ENCODE measurements around the gene SYT2.
"Not testable (repeated sequence)": the region's sequence is repeated elsewhere in the genome, so short reads cannot be mapped to it uniquely, and the experiment has no call there.

The SYT2 gene

DNA sequence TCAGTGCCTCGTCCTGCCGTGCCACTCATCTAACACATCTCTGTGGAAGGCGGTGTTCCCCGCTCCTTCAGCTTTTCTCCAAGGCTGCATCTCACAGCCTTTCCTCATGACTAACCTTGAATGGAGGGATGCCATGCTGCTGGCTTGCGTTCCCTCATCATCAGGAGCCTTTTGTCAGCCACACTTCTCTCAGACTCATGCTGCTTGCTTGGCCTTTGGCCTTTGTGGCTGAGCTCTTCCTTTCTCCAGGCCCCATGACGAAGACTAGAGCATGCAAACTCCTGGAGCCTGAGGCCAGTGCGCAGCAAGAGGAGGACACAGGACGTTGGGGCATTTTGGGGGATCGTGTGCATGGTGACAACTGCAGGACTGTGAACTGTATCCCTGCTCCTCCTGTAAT, 70.8 kb downstream of the SYT2 start (continued):
- TF ChIP-seq, protein P1, sequence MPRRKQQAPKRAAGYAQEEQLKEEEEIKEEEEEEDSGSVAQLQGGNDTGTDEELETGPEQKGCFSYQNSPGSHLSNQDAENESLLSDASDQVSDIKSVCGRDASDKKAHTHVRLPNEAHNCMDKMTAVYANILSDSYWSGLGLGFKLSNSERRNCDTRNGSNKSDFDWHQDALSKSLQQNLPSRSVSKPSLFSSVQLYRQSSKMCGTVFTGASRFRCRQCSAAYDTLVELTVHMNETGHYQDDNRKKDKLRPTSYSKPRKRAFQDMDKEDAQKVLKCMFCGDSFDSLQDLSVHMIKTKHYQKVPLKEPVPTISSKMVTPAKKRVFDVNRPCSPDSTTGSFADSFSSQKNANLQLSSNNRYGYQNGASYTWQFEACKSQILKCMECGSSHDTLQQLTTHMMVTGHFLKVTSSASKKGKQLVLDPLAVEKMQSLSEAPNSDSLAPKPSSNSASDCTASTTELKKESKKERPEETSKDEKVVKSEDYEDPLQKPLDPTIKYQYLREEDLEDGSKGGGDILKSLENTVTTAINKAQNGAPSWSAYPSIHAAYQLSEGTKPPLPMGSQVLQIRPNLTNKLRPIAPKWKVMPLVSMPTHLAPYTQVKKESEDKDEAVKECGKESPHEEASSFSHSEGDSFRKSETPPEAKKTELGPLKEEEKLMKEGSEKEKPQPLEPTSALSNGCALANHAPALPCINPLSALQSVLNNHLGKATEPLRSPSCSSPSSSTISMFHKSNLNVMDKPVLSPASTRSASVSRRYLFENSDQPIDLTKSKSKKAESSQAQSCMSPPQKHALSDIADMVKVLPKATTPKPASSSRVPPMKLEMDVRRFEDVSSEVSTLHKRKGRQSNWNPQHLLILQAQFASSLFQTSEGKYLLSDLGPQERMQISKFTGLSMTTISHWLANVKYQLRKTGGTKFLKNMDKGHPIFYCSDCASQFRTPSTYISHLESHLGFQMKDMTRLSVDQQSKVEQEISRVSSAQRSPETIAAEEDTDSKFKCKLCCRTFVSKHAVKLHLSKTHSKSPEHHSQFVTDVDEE (CRISPR knock-in tag; IDR thresholded peaks at IDR 0.05), result no peak
- no peak for TF ChIP-seq BACH2 (CRISPR knock-in tag; IDR thresholded peaks at IDR 0.05; ENCODE audit: borderline replicate concordance)
- TF ChIP-seq ZNF8 (CRISPR knock-in tag; IDR thresholded peaks at IDR 0.05), result no peak
- TF ChIP-seq, protein P2, sequence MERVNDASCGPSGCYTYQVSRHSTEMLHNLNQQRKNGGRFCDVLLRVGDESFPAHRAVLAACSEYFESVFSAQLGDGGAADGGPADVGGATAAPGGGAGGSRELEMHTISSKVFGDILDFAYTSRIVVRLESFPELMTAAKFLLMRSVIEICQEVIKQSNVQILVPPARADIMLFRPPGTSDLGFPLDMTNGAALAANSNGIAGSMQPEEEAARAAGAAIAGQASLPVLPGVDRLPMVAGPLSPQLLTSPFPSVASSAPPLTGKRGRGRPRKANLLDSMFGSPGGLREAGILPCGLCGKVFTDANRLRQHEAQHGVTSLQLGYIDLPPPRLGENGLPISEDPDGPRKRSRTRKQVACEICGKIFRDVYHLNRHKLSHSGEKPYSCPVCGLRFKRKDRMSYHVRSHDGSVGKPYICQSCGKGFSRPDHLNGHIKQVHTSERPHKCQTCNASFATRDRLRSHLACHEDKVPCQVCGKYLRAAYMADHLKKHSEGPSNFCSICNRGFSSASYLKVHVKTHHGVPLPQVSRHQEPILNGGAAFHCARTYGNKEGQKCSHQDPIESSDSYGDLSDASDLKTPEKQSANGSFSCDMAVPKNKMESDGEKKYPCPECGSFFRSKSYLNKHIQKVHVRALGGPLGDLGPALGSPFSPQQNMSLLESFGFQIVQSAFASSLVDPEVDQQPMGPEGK (CRISPR knock-in tag; IDR thresholded peaks at IDR 0.05; ENCODE audit: borderline replicate concordance), result no peak

DNA sequence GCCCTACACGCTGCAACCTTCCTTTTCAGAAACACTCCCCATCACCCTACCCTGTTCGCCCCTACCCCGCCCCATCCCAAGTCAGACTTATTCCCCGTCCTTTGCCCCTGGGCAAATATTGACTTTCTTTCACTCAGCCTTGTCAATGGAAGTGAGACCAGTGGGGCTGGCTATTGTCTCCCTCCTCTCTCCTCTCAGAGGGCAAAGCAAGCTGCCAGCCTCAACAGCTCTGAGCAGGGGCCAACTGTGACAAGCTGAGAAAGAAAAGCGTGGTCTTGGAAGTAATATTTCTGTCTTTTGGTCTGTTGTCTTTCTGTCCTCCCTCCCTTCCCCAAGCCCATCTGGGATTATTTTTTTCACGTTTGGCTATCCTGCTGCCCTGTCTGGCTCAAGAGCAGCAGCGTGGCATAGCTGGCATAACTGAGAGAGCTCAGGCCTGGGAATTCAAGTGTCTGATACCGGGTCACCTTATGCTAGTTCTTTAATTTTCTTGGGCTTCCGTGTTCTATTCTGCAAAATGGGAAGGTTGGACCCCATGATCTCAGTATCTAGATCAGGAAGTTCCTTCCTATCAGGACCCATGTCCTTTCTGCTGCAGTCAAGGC, 71.5 kb downstream of the SYT2 start:
- not testable (repeated sequence) for ATAC-seq

DNA sequence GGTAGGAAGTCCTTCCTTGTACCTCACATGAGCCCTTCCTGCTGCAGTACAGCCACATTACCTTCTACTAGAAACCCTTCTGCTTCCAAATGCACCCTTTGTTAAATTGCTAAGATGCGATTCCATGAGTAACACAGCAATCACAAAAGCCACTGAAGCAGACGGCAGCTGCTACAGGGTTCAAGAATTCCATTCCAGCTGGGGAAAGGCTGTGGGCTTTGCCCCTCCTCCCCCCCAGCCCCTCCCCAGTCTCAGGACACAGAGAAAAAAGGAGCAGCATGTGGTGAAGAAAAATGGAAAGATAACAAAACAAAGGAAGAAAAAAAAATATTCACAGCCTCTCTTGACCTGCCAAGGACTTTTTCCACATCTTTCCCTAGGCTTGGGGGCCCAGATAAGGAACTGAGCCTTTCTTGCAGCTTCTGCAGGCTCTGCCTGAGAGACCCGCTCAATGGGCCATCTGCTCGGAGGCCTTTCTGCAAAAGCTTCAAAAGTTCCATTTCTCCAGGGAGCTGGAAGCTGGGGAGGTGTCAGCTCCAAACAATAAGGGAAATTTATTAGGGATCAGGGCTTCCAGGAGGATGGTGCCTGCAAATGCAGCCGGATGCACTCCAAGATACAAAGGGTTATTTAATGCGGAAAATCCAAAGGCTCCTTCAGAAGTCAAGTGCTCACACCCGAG, 72.1 kb downstream of the SYT2 start:
- TF ChIP-seq, protein P2 (CRISPR knock-in tag; IDR thresholded peaks at IDR 0.05; ENCODE audit: borderline replicate concordance), result no peak
- TF ChIP-seq ZC3H10 (CRISPR knock-in tag; IDR thresholded peaks at IDR 0.05) (no peak), OSR1 (CRISPR knock-in tag; IDR thresholded peaks at IDR 0.05) (no peak), ZFP30 (CRISPR knock-in tag; IDR thresholded peaks at IDR 0.05) (no peak), GLIS3 (CRISPR knock-in tag; IDR thresholded peaks at IDR 0.05) (no peak), SNAI2 (CRISPR knock-in tag; IDR thresholded peaks at IDR 0.05) (no peak), TOX (CRISPR knock-in tag; IDR thresholded peaks at IDR 0.05; ENCODE audit: borderline replicate concordance) (no peak), ESRRG (CRISPR knock-in tag; IDR thresholded peaks at IDR 0.05) (no peak)
- TF ChIP-seq, protein P3, sequence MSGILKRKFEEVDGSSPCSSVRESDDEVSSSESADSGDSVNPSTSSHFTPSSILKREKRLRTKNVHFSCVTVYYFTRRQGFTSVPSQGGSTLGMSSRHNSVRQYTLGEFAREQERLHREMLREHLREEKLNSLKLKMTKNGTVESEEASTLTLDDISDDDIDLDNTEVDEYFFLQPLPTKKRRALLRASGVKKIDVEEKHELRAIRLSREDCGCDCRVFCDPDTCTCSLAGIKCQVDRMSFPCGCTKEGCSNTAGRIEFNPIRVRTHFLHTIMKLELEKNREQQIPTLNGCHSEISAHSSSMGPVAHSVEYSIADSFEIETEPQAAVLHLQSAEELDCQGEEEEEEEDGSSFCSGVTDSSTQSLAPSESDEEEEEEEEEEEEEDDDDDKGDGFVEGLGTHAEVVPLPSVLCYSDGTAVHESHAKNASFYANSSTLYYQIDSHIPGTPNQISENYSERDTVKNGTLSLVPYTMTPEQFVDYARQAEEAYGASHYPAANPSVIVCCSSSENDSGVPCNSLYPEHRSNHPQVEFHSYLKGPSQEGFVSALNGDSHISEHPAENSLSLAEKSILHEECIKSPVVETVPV (CRISPR knock-in tag; IDR thresholded peaks at IDR 0.05), result no peak
- ATAC-seq, result no peak

DNA sequence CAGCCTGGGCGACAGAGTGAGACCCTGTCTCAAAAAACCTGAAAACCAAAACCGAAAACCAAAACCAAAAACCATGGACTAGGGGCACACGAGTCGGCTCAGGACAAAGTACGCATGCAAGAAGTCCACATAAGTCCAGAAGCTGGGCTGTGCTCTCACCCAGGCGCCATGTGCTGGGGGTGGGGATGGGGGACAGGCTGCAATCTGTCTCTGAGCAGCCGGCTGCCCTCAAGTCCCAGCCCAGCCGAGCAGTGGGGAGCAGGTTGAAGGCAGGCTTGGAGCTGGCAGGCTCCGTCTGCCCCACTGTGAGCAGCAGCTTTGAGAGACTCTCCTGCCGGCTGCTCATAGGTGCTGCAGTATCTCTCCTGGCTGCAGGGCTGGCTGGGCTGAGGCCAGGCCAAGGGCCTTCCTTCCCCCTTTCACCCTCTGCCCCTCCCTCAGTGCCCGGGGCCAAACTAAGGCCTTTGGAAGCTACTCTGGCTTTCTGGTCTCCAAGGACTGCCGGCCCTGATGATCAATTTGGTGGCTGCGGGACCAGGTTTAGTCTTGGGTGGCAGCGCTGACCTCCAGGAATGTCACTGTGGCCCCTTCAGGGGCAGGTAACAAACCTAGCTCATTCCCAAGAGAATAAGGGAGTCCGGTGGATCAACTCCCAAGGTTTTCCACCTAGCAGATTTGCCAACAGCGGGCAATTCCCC, 72.8 kb downstream of the SYT2 start:
- not testable (repeated sequence) for ATAC-seq

DNA sequence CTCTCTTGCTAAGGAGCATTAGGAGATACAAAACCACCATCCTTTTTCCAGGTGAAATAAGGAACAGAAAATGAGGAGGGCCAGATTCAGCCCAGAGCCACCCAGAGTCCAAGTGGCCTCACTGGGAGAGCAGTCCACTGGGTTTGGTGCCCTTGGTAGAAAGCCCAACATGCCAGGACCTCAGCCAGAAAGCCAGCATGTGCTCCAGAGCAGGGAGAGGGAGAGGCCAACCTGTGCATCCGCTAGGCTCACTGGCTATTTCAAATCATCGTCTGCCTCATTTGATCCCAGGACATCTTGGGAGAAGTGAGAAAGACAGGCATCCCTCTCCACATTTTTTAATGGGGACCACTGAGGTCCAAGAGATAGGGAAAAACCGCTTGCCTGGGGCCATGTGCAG, 74.1 kb downstream of the SYT2 start:
- ATAC-seq, result not testable (repeated sequence)

DNA sequence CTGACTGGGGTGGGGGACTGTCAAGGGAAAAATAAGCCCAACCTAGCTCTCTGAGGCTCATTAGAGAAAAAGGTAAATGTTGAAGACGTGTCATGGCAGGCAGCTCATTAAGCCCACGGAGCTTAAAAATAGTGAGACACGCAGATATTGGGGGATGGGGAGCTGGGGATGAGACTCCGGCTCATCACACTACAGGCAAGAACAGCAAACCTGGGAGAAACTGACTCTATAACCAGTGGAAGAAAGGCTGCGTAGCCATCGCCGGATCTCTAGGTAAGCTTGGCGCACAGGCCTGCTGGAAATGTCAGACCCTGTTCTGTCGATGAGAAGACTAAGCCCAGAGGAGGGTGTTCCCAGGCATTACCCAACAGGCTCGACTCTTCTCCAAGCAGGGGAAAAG, 78.0 kb downstream of the SYT2 start:
- no peak for ATAC-seq
- TF ChIP-seq, protein P1 (CRISPR knock-in tag; IDR thresholded peaks at IDR 0.05), result no peak
- TF ChIP-seq RARB (CRISPR knock-in tag; IDR thresholded peaks at IDR 0.05) (no peak), ZNF70 (CRISPR knock-in tag; IDR thresholded peaks at IDR 0.05) (no peak), ZFP30 (CRISPR knock-in tag; IDR thresholded peaks at IDR 0.05) (no peak), TOX (CRISPR knock-in tag; IDR thresholded peaks at IDR 0.05; ENCODE audit: borderline replicate concordance) (no peak), PPARA (CRISPR knock-in tag; IDR thresholded peaks at IDR 0.05; ENCODE audit: borderline replicate concordance) (no peak), ZNF8 (CRISPR knock-in tag; IDR thresholded peaks at IDR 0.05) (no peak), ISL1 (CRISPR knock-in tag; IDR thresholded peaks at IDR 0.05) (no peak), TCF4 (CRISPR knock-in tag; IDR thresholded peaks at IDR 0.05; ENCODE audit: borderline replicate concordance) (no peak)
- TF ChIP-seq, protein P4, sequence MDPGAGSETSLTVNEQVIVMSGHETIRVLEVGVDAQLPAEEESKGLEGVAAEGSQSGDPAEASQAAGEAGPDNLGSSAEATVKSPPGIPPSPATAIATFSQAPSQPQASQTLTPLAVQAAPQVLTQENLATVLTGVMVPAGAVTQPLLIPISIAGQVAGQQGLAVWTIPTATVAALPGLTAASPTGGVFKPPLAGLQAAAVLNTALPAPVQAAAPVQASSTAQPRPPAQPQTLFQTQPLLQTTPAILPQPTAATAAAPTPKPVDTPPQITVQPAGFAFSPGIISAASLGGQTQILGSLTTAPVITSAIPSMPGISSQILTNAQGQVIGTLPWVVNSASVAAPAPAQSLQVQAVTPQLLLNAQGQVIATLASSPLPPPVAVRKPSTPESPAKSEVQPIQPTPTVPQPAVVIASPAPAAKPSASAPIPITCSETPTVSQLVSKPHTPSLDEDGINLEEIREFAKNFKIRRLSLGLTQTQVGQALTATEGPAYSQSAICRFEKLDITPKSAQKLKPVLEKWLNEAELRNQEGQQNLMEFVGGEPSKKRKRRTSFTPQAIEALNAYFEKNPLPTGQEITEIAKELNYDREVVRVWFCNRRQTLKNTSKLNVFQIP (CRISPR knock-in tag; IDR thresholded peaks at IDR 0.05; ENCODE audit: borderline replicate concordance, low read depth), result no peak

Data from SK-N-SH treated with all-trans-retinoic acid at 6 μM for 48 hours (cell line).